K562 (cell line): ENCODE results near the gene RNF167. TPM values are rescaled to one million over a fixed set of nuclear protein-coding genes. Genes with fewer than 3 reads are reported as not detected.
A peak's percentile ranks its signal among the peaks of the same experiment; 100 is the strongest.

Experiments
- BCOR ChIP-seq: fragments of 450-650 bp; IDR thresholded peaks from 2 replicates; pipeline ENCODE4 v1.6.1; 2016
- CEBPG ChIP-seq, 3 experiments: fragments of 200-800 bp in 1 of 3; sonication (Bioruptor generic) in 1 of 3; sonication (generic) in 1 of 3; formaldehyde crosslinking in 1 of 3; IDR thresholded peaks in 2 of 3; conservative IDR thresholded peaks in 1 of 3; 2 replicates each; pipeline versions ENCODE4 v1.6.1 to v1.8.0; 2016 to 2022; ENCODE audit warnings: missing compliant biosample characterization in 2 of 3, missing genetic modification characterization in 2 of 3, mild to moderate bottlenecking in 1 of 3, missing genetic modification reagents in 1 of 3
- FOXM1 ChIP-seq, 2 experiments: fragments of 450-650 bp in 1 of 2; sonication (generic) in 1 of 2; formaldehyde crosslinking in 1 of 2; IDR thresholded peaks; 2 replicates each; pipeline versions ENCODE4 v1.6.1 to v1.9.0; 2017 to 2022; ENCODE audit warnings: low read depth in 2 of 2, mild to moderate bottlenecking in 2 of 2, missing genetic modification reagents in 1 of 2, moderate library complexity in 1 of 2
- HDAC1 ChIP-seq, 2 experiments: fragments of 450-650 bp; IDR thresholded peaks; 2 replicates each; pipeline ENCODE4 v1.6.1; 2016 to 2017; ENCODE audit warnings: inconsistent platforms in 1 of 2, mild to moderate bottlenecking in 1 of 2, moderate library complexity in 1 of 2
- HDAC2 ChIP-seq: fragments of 450-650 bp; IDR thresholded peaks from 2 replicates; pipeline ENCODE4 v1.6.1; 2016; ENCODE audit warnings: mild to moderate bottlenecking
- HDAC6 ChIP-seq: IDR thresholded peaks from 2 replicates; pipeline ENCODE4 v1.6.1; 2012; ENCODE audit warnings: low read depth, mild to moderate bottlenecking, control low read depth, inconsistent platforms, low read length, moderate library complexity
- JUNB ChIP-seq: fragments of 450-650 bp; formaldehyde crosslinking; conservative IDR thresholded peaks from 2 replicates; pipeline ENCODE4 v1.4.0; 2020; ENCODE audit warnings: mild to moderate bottlenecking
- JUND ChIP-seq, 2 experiments: IDR thresholded peaks; 2 replicates in 1 of 2; 3 replicates in 1 of 2; pipeline ENCODE4 v1.6.1; 2011; ENCODE audit warnings: borderline replicate concordance in 2 of 2, low read depth in 2 of 2, low read length in 2 of 2, improper control_type of control experiment in 1 of 2, missing biosample characterization in 1 of 2, missing genetic modification characterization in 1 of 2, missing genetic modification reagents in 1 of 2
- MXI1 ChIP-seq: IDR thresholded peaks from 2 replicates; pipeline ENCODE4 v1.6.1; 2011; ENCODE audit warnings: low read depth, mild to moderate bottlenecking, improper control_type of control experiment, low read length
- NKRF ChIP-seq: fragments of 450-650 bp; IDR thresholded peaks from 2 replicates; pipeline ENCODE4 v1.6.1; 2016; ENCODE audit warnings: borderline replicate concordance
- PHB ChIP-seq: fragments of 250-450 bp; sonication (Bioruptor Pico); IDR thresholded peaks from 2 replicates; pipeline ENCODE4 v1.5.0; 2021
- RERE ChIP-seq: sonication (generic); formaldehyde crosslinking; IDR thresholded peaks from 2 replicates; pipeline ENCODE4 v1.8.0; 2023; ENCODE audit warnings: missing genetic modification reagents, mild to moderate bottlenecking, borderline replicate concordance
- SMARCA4 ChIP-seq: fragments of 450-650 bp; IDR thresholded peaks from 2 replicates; pipeline ENCODE4 v1.6.1; 2016
- TAF15 ChIP-seq: fragments of 200-400 bp; formaldehyde crosslinking; IDR thresholded peaks from 2 replicates; pipeline ENCODE4 v1.6.1; 2017; ENCODE audit warnings: mild to moderate bottlenecking, low read depth, low read length, moderate library complexity
- ZKSCAN8 ChIP-seq: fragments of 200-800 bp; sonication (Bioruptor generic); IDR thresholded peaks from 2 replicates; pipeline ENCODE4 v1.6.1; 2016; ENCODE audit warnings: missing genetic modification characterization, missing compliant biosample characterization
- ZNF316 ChIP-seq: fragments of 450-650 bp; IDR thresholded peaks from 2 replicates; pipeline ENCODE4 v1.6.1; 2016
- ZNF76 ChIP-seq: fragments of 250-450 bp; sonication (Bioruptor Pico); IDR thresholded peaks from 2 replicates; pipeline ENCODE4 v1.4.0; 2020; ENCODE audit warnings: mild to moderate bottlenecking, moderate library complexity, borderline replicate concordance
- ZZZ3 ChIP-seq: fragments of 450-650 bp; IDR thresholded peaks from 2 replicates; pipeline ENCODE4 v1.6.1; 2016; ENCODE audit warnings: antibody characterized with exemption, mild to moderate bottlenecking, moderate library complexity
- polyA plus RNA-seq, 8 experiments: library from polyadenylated mRNA; depleted of rRNA in 4 of 8; stranded (reverse) in 5 of 8; unstranded in 3 of 8; fragments of >200 nt; fragmentation: Nextera tagmentation in 2 of 8; fragmentation: Illumina TruSeq in 1 of 8; extraction: Ambion mirVana in 2 of 8; extraction: Trizol in 1 of 8; gene quantifications; 2 replicates each; pipeline versions ENCODE4 v1.2.1 to v1.2.3, GENCODE V29; 2011 to 2014; ENCODE audit warnings: inconsistent platforms in 1 of 8, missing spikeins in 1 of 8
- total RNA-seq, 7 experiments: library from RNA; depleted of rRNA in 6 of 7; stranded (reverse); fragments of >200 nt in 6 of 7; fragmentation: Illumina TruSeq in 2 of 7; extraction: Trizol in 2 of 7; gene quantifications; 2 replicates each; pipeline versions ENCODE4 v1.2.1 to v1.2.3, GENCODE V29; 2011 to 2021; ENCODE audit warnings: low replicate concordance in 1 of 7

RNF167 gene
- total and polyA plus RNA-seq, 9 of the 15 experiments (the other 6 are each of a cell fraction or from before 2014, with no cell fraction given) = 16.5 to 143 (median 45.5) TPM

DNA sequence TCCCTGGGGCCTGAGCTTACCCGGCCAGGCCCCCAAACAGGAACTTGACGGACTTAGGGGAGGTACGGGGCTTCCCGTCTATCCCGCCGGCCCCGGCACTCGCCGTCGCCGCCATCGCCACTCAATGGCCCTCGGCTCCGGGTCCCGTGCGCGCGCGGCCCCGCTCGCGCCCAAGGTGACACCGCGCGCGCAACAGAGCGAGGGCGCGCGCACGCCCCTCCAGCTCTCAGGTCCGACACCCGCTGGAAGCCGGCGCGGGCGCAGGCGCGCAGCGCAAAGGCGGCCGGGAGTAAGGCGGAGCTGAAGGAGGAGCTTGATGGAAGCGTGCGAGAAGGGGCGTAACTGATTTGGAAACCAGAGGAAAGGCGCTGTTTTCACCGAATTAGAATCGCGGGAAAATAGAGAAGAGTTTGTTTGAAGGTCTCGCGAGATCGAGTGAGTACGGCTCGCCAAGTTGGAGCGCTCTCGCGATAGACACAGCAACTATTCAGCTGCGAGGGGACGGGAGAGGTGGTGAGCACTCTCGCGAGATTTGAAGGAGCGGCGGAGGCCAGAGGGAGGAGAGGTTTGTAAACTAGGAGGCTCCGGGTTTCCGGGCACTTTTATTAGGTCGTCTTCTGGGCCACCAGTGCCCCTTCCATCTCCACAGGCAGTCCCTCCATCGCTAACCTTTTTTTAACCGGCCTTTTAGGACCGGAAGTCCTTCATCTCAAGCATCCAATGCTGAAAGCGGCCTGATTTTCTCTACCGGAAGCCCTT, at the start of gene RNF167, which contains the start of gene SLC25A11 (continued):
- no peak for TF ChIP-seq HDAC6
- TF ChIP-seq HDAC2 = no peak
- no peak for TF ChIP-seq FOXM1 (IDR thresholded peaks at IDR 0.05; ENCODE audit: low read depth)
- TF ChIP-seq FOXM1 (CRISPR knock-in tag; IDR thresholded peaks at IDR 0.05; ENCODE audit: low read depth) = no peak
- TF ChIP-seq PHB (CRISPR knock-in tag) = no peak
- no peak for TF ChIP-seq NKRF
- no peak for TF ChIP-seq HDAC1 (IDR thresholded peaks at IDR 0.05)
- TF ChIP-seq JUND (IDR thresholded peaks at IDR 0.05; ENCODE audit: borderline replicate concordance, low read depth, low read length) = peak; percentile 34; the same call in 1 of the 2 replicates
- no peak for TF ChIP-seq JUND (tag; IDR thresholded peaks at IDR 0.05; ENCODE audit: borderline replicate concordance, low read depth, low read length)
- no peak for TF ChIP-seq ZZZ3
- TF ChIP-seq ZNF316 = no peak
- TF ChIP-seq ZNF76 (CRISPR knock-in tag) = no peak
- TF ChIP-seq SMARCA4 = no peak
- no peak; the same call in 1 of the 2 replicates for TF ChIP-seq MXI1
- no peak for TF ChIP-seq TAF15
- TF ChIP-seq JUNB (CRISPR knock-in tag) = no peak
- no peak for TF ChIP-seq ZKSCAN8 (CRISPR knock-in tag)
- TF ChIP-seq CEBPG (CRISPR knock-in tag; IDR thresholded peaks at IDR 0.05) = no peak
- 0 out of 4 replicates have a peak, but pooled peaks of 1 of the 2 experiments have one; percentile 7 for TF ChIP-seq CEBPG (tag; conservative IDR thresholded peaks at IDR 0.05 in 1 of 2, IDR thresholded peaks at IDR 0.05 in 1 of 2)
- TF ChIP-seq BCOR = no peak
- no peak for TF ChIP-seq RERE
